NOMO-1 (cell line): Measurements from ENCODE around the gene HMGCS2.

ENCODE experiments used
- DNase-seq, 2 experiments: peaks; one replicate each; lab custom pipeline; 2025; ENCODE audit not compliant: unreplicated experiment in 2 of 2; lab: John Stamatoyannopoulos, UW

HMGCS2 gene

DNA sequence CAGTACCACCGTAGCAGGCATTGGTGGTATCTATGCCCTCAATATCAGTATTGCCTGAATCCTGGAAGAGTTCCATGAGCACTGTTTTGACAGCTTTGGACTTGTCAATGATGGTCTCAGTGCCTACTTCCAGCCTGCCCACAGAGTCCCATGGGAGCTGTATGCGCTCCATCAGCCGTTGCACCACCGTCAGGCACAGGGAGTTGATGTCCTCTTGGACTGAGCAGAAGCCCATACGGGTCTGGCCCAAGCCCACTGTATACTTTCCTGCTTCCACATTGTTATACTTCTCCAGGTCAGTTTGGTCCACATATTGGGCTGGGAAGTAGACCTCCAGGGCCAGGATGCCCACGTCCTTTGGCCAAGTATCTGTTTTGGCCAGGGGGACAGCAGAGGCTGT, 4.5 kb downstream of the HMGCS2 start:
- DNase-seq = no peak

- DNase-seq = no peak
Observed at GRCh38 chr1:119762953-119763352, 5.8 kb downstream of the HMGCS2 start.

GRCh38 chr1:119762409-119762808, 6.3 kb downstream of the HMGCS2 start:
- no peak for DNase-seq

DNA sequence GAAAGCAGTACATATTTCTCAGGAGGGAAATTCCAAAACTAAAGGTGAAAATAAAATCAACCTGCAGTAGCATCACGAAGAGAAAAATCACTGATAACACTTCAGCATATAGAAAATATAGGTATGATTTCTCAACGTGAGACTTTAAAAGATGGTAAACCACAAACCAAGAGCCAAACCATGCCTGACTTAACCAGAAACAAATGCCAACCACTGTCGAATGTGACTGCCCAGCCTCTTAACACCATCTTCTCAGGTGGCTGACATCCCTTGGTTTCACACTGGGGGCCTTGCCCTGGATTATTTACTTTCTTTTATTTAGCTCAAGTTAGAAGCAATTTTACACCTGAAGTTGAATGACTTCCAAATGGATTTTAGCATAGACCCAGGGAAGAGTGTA, 10.1 kb downstream of the HMGCS2 start:
- DNase-seq = no peak

GRCh38 chr1:119752592-119752991, 16.1 kb downstream of the HMGCS2 start:
- no peak for DNase-seq

GRCh38 chr1:119748040-119748439, 20.7 kb downstream of the HMGCS2 start:
- peak in 1 of 2 experiments; percentile 28 for DNase-seq

GRCh38 chr1:119747451-119747850, 21.3 kb downstream of the HMGCS2 start:
- DNase-seq = no peak

- DNase-seq = no peak
Observed at GRCh38 chr1:119745034-119745433, 23.7 kb downstream of the HMGCS2 start.

GRCh38 chr1:119744598-119744942, 24.1 kb downstream of the HMGCS2 start:
- no peak for DNase-seq

DNA sequence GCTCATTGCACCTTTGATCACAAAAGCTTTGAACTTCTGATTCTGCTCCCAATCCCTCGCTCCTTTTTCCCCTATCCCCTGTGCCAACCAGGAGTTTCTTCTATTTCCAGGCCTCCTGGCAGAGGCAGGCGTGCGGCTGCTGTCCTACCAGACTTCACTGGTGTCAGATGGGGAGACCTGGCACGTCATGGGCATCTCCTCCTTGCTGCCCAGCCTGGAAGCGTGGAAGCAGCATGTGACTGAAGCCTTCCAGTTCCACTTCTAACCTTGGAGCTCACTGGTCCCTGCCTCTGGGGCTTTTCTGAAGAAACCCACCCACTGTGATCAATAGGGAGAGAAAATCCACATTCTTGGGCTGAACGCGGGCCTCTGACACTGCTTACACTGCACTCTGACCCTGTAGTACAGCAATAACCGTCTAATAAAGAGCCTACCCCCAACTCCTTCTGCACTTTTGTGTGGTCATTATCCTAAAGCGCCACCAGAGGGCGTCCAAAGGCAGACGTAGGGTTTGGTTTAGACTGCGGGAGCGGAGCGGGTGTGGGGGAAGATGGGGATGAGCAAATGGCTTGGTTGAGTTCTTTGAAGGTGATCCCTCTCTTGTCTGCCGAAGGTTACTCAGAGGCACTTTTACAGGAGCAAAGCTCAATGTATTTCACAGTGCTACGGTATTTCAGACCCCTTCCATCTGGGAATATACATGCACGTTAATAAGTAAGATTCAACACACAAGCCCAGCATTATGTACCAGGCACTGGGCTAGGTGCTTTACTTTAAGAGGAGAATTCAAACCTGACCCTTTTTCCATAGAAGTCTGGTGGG, 24.7 kb downstream of the HMGCS2 start:
- peak; percentile 62 to 69 for DNase-seq

GRCh38 chr1:119743308-119743707, 25.4 kb downstream of the HMGCS2 start:
- no peak for DNase-seq

- no peak for DNase-seq
Observed at GRCh38 chr1:119742677-119743076, 26.0 kb downstream of the HMGCS2 start.

DNA sequence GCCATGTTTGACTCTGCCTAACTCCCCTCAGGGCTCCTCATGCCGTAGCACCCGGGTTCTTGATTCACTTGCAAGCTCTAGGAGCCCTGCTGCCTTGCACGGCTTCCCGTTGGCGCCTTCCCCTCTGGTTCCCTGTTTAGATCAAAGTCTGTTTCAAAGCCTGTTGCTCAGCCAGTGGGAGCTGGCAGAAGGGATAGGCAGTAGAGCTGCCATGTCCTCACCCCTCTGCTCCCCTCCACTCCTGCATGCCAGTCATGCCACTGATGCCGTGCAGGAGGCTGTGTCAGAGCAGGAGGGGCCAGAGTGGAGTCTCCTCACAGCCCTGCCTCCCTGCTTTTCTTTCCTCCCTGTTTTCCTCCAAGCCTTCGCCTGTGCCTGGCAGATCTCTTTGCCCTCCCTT, 26.5 kb downstream of the HMGCS2 start:
- no peak for DNase-seq

GRCh38 chr1:119740896-119741780, 27.6 kb downstream of the HMGCS2 start:
- no peak for DNase-seq

DNA sequence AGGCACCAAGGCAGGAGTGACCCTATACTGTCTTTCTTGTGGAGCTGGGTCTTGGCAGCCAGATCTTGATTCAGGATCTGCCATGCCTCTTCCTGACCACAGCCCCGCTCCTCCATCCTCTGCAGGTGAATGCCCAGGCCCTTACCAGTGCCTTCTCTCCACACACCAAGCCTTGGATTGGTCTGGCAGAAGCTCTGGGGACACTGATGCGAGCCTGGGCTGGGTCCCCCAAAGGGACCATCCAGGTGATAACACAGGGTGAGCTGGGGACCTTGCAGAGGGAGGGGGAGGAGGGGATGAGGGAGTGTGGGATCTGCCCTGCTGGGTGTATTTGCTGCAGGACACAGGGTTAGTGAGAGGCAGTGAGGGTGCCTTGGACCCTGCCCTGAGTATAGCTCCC, 28.4 kb downstream of the HMGCS2 start:
- DNase-seq = no peak

DNA sequence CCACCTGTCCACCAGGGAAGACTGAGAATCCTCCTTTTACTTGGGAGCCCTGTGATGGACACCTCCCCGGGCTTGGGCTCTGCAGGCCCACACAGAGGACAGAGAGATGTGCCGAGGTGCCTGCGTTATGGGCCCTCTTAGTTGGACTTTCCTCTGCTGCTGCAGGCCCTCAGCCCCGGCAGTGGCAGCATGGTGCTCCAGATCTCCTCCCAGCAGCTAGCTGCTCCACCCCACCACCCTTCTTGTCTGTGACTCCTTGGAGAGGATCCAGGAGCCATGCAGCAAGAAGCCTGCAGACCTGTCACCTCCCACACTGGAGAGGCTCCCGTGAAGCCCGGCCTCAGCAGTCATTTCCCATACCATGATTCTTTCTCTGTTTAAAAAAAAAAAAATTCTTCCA, 29.6 kb downstream of the HMGCS2 start:
- DNase-seq = no peak

DNA sequence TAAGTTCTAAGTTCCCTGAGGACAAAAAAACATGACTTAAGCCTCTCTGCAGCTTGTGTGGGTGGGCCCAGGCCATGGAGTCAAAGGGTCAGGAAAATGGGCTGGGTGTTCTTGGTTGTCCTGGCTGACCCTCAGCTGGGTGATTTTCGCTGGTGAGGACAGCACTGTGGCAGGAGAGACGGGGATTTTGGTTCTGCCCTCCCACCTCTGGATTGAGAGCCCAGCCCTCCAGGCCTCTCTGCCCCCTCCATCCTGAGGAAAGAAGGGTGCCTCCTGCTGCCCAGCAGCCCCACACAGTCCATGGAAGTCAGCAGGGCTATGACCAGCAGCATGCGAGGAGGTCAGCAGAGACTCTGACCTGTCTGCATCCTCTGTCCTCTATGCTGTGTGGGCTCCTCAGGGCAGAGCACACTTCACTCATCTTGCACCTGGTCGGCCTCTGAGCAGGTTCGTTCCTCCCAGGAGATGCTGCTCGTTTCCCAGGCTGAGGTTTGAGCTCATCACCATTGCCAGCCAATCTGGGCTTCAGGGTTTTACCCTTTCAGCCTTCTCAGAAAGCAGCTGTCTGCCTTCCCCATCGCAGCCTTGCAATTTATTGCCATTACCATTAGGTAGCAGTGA, 30.5 kb downstream of the HMGCS2 start:
- no peak for DNase-seq

DNA sequence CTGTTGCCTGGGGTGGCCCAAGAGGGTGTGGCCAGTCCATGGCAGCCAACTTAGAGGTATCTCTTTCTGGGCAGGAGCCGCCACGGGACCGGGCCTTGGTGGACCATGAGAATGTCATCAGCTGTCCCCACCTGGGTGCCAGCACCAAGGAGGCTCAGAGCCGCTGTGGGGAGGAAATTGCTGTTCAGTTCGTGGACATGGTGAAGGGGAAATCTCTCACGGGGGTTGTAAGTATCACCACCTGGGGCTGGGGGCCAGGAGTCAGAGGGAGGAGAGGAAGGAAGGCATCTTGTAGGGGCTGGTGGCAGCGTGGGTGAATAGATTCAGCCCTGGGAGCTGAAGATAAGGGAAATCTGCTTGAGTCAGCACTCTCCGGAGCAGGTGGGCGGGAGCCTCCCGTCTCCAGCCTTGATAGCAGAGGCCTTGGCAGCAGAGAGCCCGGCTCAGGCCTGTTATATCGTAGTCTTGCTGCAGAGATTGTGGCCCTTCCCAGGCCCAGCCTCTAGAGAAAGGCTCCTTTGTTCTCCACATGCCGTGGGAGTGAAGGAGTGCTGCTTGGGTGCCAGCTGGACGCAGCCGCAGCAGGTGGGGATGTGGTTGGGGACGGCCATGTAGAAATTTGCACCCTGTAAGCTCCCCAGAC, 31.5 kb downstream of the HMGCS2 start:
- no peak for DNase-seq

DNA sequence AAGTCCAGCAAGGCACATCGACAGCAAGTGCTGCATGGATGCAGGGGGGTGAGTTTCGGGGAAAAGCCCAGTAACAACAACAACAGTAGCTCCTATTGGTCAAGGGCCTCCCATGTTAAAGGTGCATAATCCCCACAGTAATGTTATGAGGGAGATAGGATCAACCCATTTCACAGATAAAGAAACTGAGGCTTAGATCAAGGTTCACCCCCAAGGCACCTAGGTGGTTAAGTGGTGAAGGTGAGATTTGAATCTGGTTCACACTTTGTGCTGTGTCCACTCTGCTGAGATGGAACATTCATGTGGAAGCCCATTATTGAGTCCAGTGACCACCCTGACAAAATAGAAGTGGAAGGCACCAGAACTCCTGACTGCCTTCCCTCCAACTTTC, 32.1 kb downstream of the HMGCS2 start:
- no peak for DNase-seq

DNA sequence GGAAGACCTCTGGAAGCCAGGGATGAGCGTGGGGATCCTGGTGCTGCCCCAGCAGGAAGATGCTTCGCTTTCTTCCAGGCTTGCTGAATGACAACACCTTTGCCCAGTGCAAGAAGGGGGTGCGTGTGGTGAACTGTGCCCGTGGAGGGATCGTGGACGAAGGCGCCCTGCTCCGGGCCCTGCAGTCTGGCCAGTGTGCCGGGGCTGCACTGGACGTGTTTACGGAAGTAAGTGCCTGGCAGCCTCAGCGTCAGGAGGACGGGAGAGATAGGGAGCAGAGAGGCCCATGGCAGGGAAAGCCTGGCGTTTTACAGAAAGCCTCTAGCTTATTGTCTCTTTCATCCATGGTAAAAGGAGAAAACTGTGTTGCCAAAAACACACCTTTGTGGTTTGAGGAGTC, 33.5 kb downstream of the HMGCS2 start:
- no peak for DNase-seq

DNA sequence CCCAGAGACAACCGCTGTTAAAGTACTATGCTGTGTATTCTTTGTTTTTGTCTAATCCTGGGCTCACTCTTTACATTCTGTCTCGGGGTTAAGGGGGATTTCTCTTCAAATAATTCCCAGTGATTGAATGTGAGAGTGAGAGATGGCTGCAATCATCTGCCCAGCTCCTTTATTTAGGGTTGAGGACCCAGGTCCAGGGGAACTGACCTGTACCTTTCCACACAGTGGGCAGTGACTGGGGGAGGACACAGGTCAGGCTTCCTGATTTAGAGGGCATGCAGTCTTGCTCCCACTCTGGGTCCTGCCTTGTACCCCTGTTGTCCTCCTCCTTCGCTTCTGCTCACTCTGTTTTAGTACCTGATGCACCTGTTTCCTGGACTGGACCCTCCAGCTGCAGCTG, 35.0 kb downstream of the HMGCS2 start:
- DNase-seq = no peak
